H9 (cell line): ENCODE data around the gene CLEC19A. TPM values are rescaled to one million over a fixed set of nuclear protein-coding genes. Genes with fewer than 3 reads are reported as not detected.

Source experiments
- DNase-seq: peaks from one replicate; pipeline ENCODE4 v3.0.0-alpha.2; 2017
- H2AFZ ChIP-seq: one replicate; pipeline ENCODE4 v1.6.1; 2013; ENCODE audit warnings: mild to moderate bottlenecking, low read length, control low read depth, moderate library complexity
- H2AK5ac ChIP-seq: 2 replicates; pipeline ENCODE4 v1.6.1; 2013; ENCODE audit warnings: low read length, control low read depth, mixed read lengths; ENCODE audit not compliant: insufficient read length
- H2BK120ac ChIP-seq: one replicate; pipeline ENCODE4 v1.6.1; 2013; ENCODE audit warnings: low read depth, mild to moderate bottlenecking, low read length, control low read depth, inconsistent platforms; ENCODE audit not compliant: poor library complexity, severe bottlenecking
- H2BK12ac ChIP-seq: 2 replicates; pipeline ENCODE4 v1.6.1; 2013; ENCODE audit warnings: low read length, control low read depth, mixed read lengths, low read depth; ENCODE audit not compliant: insufficient read length
- H2BK15ac ChIP-seq: 2 replicates; pipeline ENCODE4 v1.6.1; 2013; ENCODE audit warnings: low read depth, low read length, control low read depth
- H2BK20ac ChIP-seq: one replicate; pipeline ENCODE4 v1.6.1; 2013; ENCODE audit warnings: low read depth, mild to moderate bottlenecking, low read length, control low read depth, inconsistent platforms; ENCODE audit not compliant: poor library complexity, severe bottlenecking
- H2BK5ac ChIP-seq: 2 replicates; pipeline ENCODE4 v1.6.1; 2013; ENCODE audit warnings: low read length, control low read depth, mixed read lengths; ENCODE audit not compliant: insufficient read length
- H3K14ac ChIP-seq: 2 replicates; pipeline ENCODE4 v1.6.1; 2013; ENCODE audit warnings: low read length, control low read depth; ENCODE audit not compliant: insufficient read depth
- H3K18ac ChIP-seq: 2 replicates; pipeline ENCODE4 v1.6.1; 2013; ENCODE audit warnings: low read depth, mild to moderate bottlenecking, mixed read lengths, low read length, control low read depth; ENCODE audit not compliant: insufficient read length
- H3K23ac ChIP-seq: 2 replicates; pipeline ENCODE4 v1.6.1; 2013; ENCODE audit warnings: low read length, control low read depth, mixed read lengths, low read depth; ENCODE audit not compliant: insufficient read length
- H3K23me2 ChIP-seq: 2 replicates; pipeline ENCODE4 v1.6.1; 2013; ENCODE audit warnings: low read depth, mild to moderate bottlenecking, mixed read lengths, low read length, control low read depth; ENCODE audit not compliant: insufficient read length, poor library complexity, severe bottlenecking
- H3K27ac ChIP-seq: 2 replicates; pipeline ENCODE4 v1.5.1; 2013; ENCODE audit warnings: low read length, control low read depth, mixed read lengths, low read depth; ENCODE audit not compliant: insufficient read length
- H3K27me3 ChIP-seq: 2 replicates; pipeline ENCODE4 v1.6.1; 2013; ENCODE audit warnings: low read length, control low read depth, inconsistent platforms; ENCODE audit not compliant: insufficient read depth
- H3K4ac ChIP-seq: 2 replicates; pipeline ENCODE4 v1.6.1; 2013; ENCODE audit warnings: low read depth, mild to moderate bottlenecking, control low read depth, inconsistent platforms, low read length, moderate library complexity
- H3K4me1 ChIP-seq: 2 replicates; pipeline ENCODE4 v1.6.1; 2013; ENCODE audit warnings: low read length, control low read depth, inconsistent platforms; ENCODE audit not compliant: insufficient read depth
- H3K4me2 ChIP-seq: 2 replicates; pipeline ENCODE4 v1.6.1; 2013; ENCODE audit warnings: low read length, control low read depth, mixed read lengths; ENCODE audit not compliant: insufficient read length, insufficient read depth
- H3K56ac ChIP-seq: 2 replicates; pipeline ENCODE4 v1.6.1; 2013; ENCODE audit warnings: low read depth, mild to moderate bottlenecking, mixed read lengths, low read length, control low read depth; ENCODE audit not compliant: insufficient read length
- H3K79me1 ChIP-seq: 2 replicates; pipeline ENCODE4 v1.6.1; 2013; ENCODE audit warnings: low read depth, mild to moderate bottlenecking, moderate library complexity, low read length, control low read depth, inconsistent platforms; ENCODE audit not compliant: insufficient read depth, poor library complexity, severe bottlenecking
- H3K79me2 ChIP-seq: 2 replicates; pipeline ENCODE4 v1.6.1; 2013; ENCODE audit warnings: low read length, control low read depth, inconsistent platforms; ENCODE audit not compliant: insufficient read depth
- H3K9ac ChIP-seq: 2 replicates; pipeline ENCODE4 v1.6.1; 2013; ENCODE audit warnings: low read length, control low read depth, mixed read lengths; ENCODE audit not compliant: insufficient read length; ENCODE audit errors: extremely low read depth
- H3K9me3 ChIP-seq: one replicate; pipeline ENCODE4 v1.6.1; 2013; ENCODE audit warnings: low read depth, low read length, inconsistent platforms; ENCODE audit not compliant: control insufficient read depth
- H3T11ph ChIP-seq: one replicate; pipeline ENCODE4 v1.6.1; 2013; ENCODE audit warnings: mild to moderate bottlenecking, low read length, control low read depth, inconsistent platforms
- H4K20me1 ChIP-seq: one replicate; pipeline ENCODE4 v1.6.1; 2013; ENCODE audit not compliant: control insufficient read depth, insufficient read length, insufficient read depth
- H4K5ac ChIP-seq: 2 replicates; pipeline ENCODE4 v1.6.1; 2013; ENCODE audit warnings: low read depth, mild to moderate bottlenecking, mixed read lengths, low read length, control low read depth; ENCODE audit not compliant: insufficient read length
- H4K8ac ChIP-seq: replicated peaks from 2 replicates; pipeline ENCODE4 v1.6.1; 2013; ENCODE audit warnings: low read length, control low read depth, mixed read lengths, low read depth; ENCODE audit not compliant: insufficient read length
- H4K91ac ChIP-seq: 2 replicates; pipeline ENCODE4 v1.6.1; 2013; ENCODE audit warnings: low read depth, mild to moderate bottlenecking, moderate library complexity, mixed read lengths, low read length, control low read depth; ENCODE audit not compliant: insufficient read length
- H3K27ac Mint-ChIP-seq, 3 experiments: 2 replicates in 2 of 3; 3 replicates in 1 of 3; pipeline ENCODE4 v1.8.0; 2020 to 2021; ENCODE audit warnings: mixed read lengths in 3 of 3, mild to moderate bottlenecking in 1 of 3, moderate library complexity in 1 of 3
- H3K27me3 Mint-ChIP-seq: 2 replicates; pipeline ENCODE4 v1.8.0; 2021; ENCODE audit warnings: low read depth, mild to moderate bottlenecking, moderate library complexity, mixed read lengths
- H3K36me3 Mint-ChIP-seq, 3 experiments: 2 replicates in 2 of 3; 3 replicates in 1 of 3; pipeline ENCODE4 v1.8.0; 2020 to 2021; ENCODE audit warnings: low read depth in 3 of 3, mixed read lengths in 3 of 3; ENCODE audit not compliant: insufficient read depth in 1 of 3
- H3K4me1 Mint-ChIP-seq, 2 experiments: 2 replicates each; pipeline ENCODE4 v1.8.0; 2020; ENCODE audit warnings: mixed read lengths in 2 of 2
- H3K4me3 Mint-ChIP-seq, 2 experiments: 2 replicates in 1 of 2; 3 replicates in 1 of 2; pipeline ENCODE4 v1.8.0; 2020 to 2021; ENCODE audit warnings: mild to moderate bottlenecking in 2 of 2, mixed read lengths in 2 of 2, moderate library complexity in 1 of 2
- H3K9me3 Mint-ChIP-seq, 2 experiments: 2 replicates in 1 of 2; 3 replicates in 1 of 2; pipeline ENCODE4 v1.8.0; 2020; ENCODE audit warnings: mild to moderate bottlenecking in 2 of 2, mixed read lengths in 2 of 2, moderate library complexity in 1 of 2
- WGBS: extraction: QIAGEN DNeasy Blood & Tissue Kit; methylation state at CpG from one replicate; pipeline ENCODE4 v1.1.7; 2013; ENCODE audit warnings: missing lambda C conversion rate, low lambda C conversion rate, mixed read lengths; ENCODE audit not compliant: insufficient read length; ENCODE audit errors: extremely low coverage; 5-methylcytosine and 5-hydroxymethylcytosine counted together
- total RNA-seq: library from RNA; stranded (reverse); gene quantifications from 2 replicates; pipeline ENCODE4 v1.2.1, GENCODE V29; 2021
- TF ChIP-seq, protein P1 (sequence below): fragments of 200-600 bp; sonication (generic); conservative IDR thresholded peaks from 3 replicates; pipeline ENCODE4 v1.8.0; 2021; ENCODE audit warnings: antibody characterized with exemption, mild to moderate bottlenecking

CLEC19A gene
- total RNA-seq, 1 experiment from 2014 or later: not detected

DNA sequence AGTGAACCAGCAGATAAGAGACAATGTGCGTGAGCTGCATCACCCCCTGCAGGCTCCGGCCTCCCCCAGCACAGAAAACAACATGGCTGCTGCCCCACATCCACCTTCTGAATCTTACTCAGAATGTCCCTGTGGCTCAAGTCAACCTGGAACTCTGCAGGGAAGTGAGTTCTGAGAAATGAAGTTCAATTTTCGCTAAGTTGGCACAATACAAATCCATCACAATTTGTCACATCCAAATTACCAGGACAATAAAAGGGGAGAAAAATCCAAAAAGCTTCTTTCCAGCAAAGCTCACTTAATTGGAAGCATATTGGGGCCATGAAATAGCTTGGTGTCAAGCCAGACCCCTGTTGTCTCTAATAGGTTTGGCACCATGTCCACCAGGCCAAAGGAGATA, 38.1 kb downstream of the CLEC19A start:
- Histone ChIP-seq H2BK12ac (no peak overlapping the region), H2BK120ac (no peak overlapping the region), H3K23ac (no peak overlapping the region), H3K79me2 (no peaks in the 10 kb centered on the region), H2AK5ac (no peak overlapping the region), H3T11ph (no peak overlapping the region), H3K4ac (no peak overlapping the region), H3K56ac (no peak overlapping the region), H3K79me1 (no peaks in the 10 kb centered on the region), H2AFZ (no peak overlapping the region), H3K9ac (no peak overlapping the region), H3K4me2 (no peak overlapping the region), H3K14ac (no peak overlapping the region; the same call in 1 of the 2 replicates), H3K27me3 (no peaks in the 10 kb centered on the region), H3K27ac (no peak overlapping the region), H3K18ac (no peak overlapping the region), H4K20me1 (no peaks in the 10 kb centered on the region), H2BK5ac (no peak overlapping the region), H2BK15ac (no peak overlapping the region), H4K8ac (no peak overlapping the region), H4K5ac (no peak overlapping the region), H3K23me2 (no peaks in the 10 kb centered on the region), H3K4me1 (no peaks in the 10 kb centered on the region; the same call in 1 of the 2 replicates), H2BK20ac (no peak overlapping the region), H4K91ac (no peak overlapping the region), H3K9me3 (no peaks in the 10 kb centered on the region)
- no peak overlapping the region for H3K4me3 Mint-ChIP-seq
- H3K36me3 Mint-ChIP-seq: peaks cover 0 to 15% (median 3%) of the 10 kb centered on the region in 3 experiments; a peak in 4 of 7 replicates
- no peak for DNase-seq
- TF ChIP-seq, protein P1, sequence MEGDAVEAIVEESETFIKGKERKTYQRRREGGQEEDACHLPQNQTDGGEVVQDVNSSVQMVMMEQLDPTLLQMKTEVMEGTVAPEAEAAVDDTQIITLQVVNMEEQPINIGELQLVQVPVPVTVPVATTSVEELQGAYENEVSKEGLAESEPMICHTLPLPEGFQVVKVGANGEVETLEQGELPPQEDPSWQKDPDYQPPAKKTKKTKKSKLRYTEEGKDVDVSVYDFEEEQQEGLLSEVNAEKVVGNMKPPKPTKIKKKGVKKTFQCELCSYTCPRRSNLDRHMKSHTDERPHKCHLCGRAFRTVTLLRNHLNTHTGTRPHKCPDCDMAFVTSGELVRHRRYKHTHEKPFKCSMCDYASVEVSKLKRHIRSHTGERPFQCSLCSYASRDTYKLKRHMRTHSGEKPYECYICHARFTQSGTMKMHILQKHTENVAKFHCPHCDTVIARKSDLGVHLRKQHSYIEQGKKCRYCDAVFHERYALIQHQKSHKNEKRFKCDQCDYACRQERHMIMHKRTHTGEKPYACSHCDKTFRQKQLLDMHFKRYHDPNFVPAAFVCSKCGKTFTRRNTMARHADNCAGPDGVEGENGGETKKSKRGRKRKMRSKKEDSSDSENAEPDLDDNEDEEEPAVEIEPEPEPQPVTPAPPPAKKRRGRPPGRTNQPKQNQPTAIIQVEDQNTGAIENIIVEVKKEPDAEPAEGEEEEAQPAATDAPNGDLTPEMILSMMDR: no peak
- peaks cover 9 to 26% of the 10 kb centered on the region in 2 experiments for H3K4me1 Mint-ChIP-seq
- H3K27me3 Mint-ChIP-seq: no peaks in the 10 kb centered on the region
- no CpG with 5 or more reads among the region's 3 CpGs for WGBS
- no peak overlapping the region for H3K27ac Mint-ChIP-seq
- H3K9me3 Mint-ChIP-seq: peaks cover 12 to 18% of the 10 kb centered on the region in 2 experiments
